HUES64 (cell line): ENCODE results near the gene D2HGDH.

Experiments used
- H3K27ac ChIP-seq: 2 replicates; pipeline ENCODE4 v1.7.0; 2013; ENCODE audit warnings: low read depth, low read length, inconsistent platforms
- H3K27me3 ChIP-seq: 2 replicates; pipeline ENCODE4 v1.6.1; 2013; ENCODE audit warnings: mild to moderate bottlenecking, low read length; ENCODE audit not compliant: insufficient read depth
- H3K36me3 ChIP-seq: 2 replicates; pipeline ENCODE4 v1.6.1; 2013; ENCODE audit warnings: mild to moderate bottlenecking, low read length; ENCODE audit not compliant: insufficient read depth
- H3K4me1 ChIP-seq: 2 replicates; pipeline ENCODE4 v1.6.1; 2013; ENCODE audit warnings: mild to moderate bottlenecking, low read length, moderate library complexity; ENCODE audit not compliant: insufficient read depth
- H3K4me3 ChIP-seq: 2 replicates; pipeline ENCODE4 v1.5.1; 2013; ENCODE audit warnings: mild to moderate bottlenecking, low read length, moderate library complexity
- H3K9ac ChIP-seq: 2 replicates; pipeline ENCODE4 v1.6.1; 2013; ENCODE audit warnings: mild to moderate bottlenecking, low read depth, low read length
- H3K9me3 ChIP-seq: 2 replicates; pipeline ENCODE4 v1.6.1; 2013; ENCODE audit warnings: low read depth, low read length; ENCODE audit not compliant: insufficient read depth
- WGBS: fragments of 150-250, 120-280 bp; methylation state at CpG from one replicate; pipeline ENCODE4 v1.1.7; 2013; ENCODE audit warnings: missing lambda C conversion rate; 5-methylcytosine and 5-hydroxymethylcytosine counted together

D2HGDH gene

DNA sequence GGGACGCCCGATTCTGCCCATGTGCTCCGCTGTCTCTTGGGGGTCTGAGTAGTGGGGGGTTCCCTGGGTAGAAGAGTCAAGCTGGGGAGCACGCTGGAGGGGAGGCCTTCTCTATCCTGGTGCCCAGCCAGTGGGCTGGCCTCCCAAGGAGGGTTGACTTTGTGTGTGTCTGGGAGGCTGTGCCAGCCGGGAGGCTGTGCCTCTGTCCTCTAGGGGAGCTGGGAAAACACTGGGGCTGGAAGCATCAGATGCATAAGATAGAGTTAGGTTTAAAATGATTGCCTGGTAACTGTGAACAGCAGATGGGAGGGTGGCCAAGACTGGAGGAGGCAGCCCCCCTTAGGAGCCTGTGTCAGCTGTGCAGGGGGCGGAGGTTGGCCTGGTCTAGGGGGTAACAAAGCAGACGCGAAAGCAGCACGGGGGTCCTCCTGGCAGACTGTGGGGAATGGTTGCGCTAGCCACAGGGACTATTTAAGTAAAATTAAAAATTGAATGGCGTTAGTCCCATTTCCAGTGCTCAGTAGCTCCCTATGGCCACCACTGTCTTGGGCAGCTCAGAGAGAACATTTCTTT is 31.3 kb upstream of the D2HGDH start:
- 51% methylated on average over 11 of the region's 11 CpGs for WGBS
- H3K27me3 ChIP-seq, result no peaks in the 10 kb centered on the region
- H3K9me3 ChIP-seq, result peaks cover 4% of the 10 kb centered on the region; the same call in 1 of the 2 replicates
- H3K9ac ChIP-seq, result peak overlapping the region; percentile 84
- peaks cover 5% of the 10 kb centered on the region; the same call in 1 of the 2 replicates for H3K4me1 ChIP-seq
- H3K4me3 ChIP-seq, result peak overlapping the region; percentile 95
- peak overlapping the region; percentile 80 for H3K27ac ChIP-seq
- H3K36me3 ChIP-seq, result peaks cover 32% of the 10 kb centered on the region

DNA sequence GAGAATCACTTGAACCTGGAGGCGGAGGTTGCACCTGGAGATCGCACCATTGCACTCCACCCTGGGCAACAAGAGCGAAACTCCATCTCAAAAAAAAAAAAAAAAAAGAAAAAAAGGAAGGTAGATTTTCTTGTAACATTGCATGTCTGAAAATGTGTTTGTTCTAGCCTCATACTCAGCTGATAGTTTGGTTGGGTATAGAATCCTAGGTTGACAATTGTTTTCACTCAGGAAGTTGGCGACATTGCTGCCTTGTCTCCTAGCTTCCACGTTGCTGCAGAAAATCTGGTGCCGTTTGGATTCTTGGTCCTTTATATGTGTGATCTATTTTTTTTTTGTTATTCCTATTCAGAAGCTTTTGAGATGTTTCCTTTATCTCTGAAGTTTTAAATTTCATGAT is 27.9 kb upstream of the D2HGDH start:
- WGBS, result 97% methylated on average over 5 of the region's 6 CpGs
- Histone ChIP-seq H3K36me3 (peaks cover 62% of the 10 kb centered on the region), H3K27me3 (no peaks in the 10 kb centered on the region), H3K4me3 (no peak overlapping the region), H3K9ac (no peak overlapping the region), H3K9me3 (peaks cover 4% of the 10 kb centered on the region; the same call in 1 of the 2 replicates), H3K27ac (no peak overlapping the region), H3K4me1 (peaks cover 5% of the 10 kb centered on the region; the same call in 1 of the 2 replicates)

DNA sequence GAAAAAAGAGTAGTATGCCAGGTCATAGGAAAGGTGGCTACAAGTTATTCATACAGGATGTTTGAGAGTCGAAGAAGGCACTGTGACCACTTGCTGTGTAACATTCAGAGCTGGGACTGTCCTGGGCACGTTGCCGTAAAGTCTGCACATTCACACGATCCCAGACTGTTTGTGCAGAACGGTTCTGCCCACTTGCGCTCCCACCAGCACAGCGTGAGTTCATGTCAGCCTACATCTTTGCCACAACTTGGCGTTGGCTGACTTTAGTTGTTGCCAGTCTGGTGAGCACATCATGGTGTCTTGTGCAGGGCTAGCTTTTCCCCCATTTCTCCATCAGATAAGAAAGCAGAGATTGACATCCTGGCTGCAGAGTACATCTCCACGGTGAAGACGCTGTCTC is 25.6 kb upstream of the D2HGDH start:
- no peak overlapping the region for H3K27ac ChIP-seq
- peaks cover 81% of the 10 kb centered on the region for H3K36me3 ChIP-seq
- H3K4me3 ChIP-seq, result no peak overlapping the region
- H3K9ac ChIP-seq, result no peak overlapping the region
- H3K4me1 ChIP-seq, result no peaks in the 10 kb centered on the region
- no peaks in the 10 kb centered on the region for H3K27me3 ChIP-seq
- WGBS, result 95% methylated on average over 10 of the region's 10 CpGs
- H3K9me3 ChIP-seq, result peaks cover 4% of the 10 kb centered on the region; the same call in 1 of the 2 replicates

DNA sequence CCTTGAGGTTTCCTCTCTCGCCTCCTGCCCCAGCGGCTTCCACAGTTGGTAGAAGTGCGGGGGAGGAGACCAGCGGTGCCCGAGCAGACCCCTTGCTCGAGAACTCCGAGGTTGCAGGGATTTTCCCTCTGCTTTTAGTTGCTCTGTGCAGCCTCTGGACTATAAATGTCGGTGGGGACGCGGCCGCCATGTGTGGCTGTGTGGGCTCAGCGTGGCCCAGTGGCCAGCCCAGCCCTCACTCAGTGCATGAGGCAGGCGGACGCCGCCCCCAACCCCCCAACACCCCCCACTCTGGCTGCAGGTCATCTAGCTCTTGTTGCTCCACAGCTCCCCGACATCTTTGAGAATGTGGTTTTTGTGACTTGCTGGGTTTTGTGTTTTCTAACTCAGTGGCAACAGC is 15.3 kb upstream of the D2HGDH start:
- Histone ChIP-seq H3K4me3 (no peak overlapping the region), H3K27ac (no peak overlapping the region), H3K9ac (no peak overlapping the region), H3K27me3 (no peaks in the 10 kb centered on the region), H3K9me3 (peaks cover 13% of the 10 kb centered on the region), H3K4me1 (no peaks in the 10 kb centered on the region), H3K36me3 (peaks cover 88% of the 10 kb centered on the region)
- WGBS, result 95% methylated on average over 16 of the region's 16 CpGs

DNA sequence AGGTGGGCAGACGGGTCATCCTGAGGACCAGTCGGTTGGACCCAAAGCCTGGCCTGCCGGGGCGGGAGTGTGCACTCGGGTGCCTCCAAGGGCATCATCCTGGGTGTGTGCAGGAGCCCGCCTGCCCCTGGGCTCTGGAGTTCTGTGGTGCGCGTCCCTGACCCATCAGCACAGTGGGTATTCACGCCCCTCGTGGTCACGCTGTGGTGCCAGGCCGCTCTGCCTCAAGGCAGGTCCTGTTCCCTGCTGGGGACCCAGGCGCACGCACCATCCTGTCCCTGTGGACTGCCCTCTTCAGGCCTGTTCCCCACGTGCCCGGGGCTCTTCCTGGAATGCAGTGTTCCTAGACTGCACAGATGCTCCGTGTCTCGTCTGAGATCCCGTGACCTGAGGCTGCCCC is 14.3 kb upstream of the D2HGDH start:
- 96% methylated on average over 19 of the region's 19 CpGs for WGBS
- Histone ChIP-seq H3K4me1 (no peaks in the 10 kb centered on the region), H3K27me3 (no peaks in the 10 kb centered on the region), H3K9me3 (peaks cover 13% of the 10 kb centered on the region), H3K9ac (no peak overlapping the region), H3K27ac (no peak overlapping the region), H3K4me3 (no peak overlapping the region), H3K36me3 (peaks cover 80% of the 10 kb centered on the region)

DNA sequence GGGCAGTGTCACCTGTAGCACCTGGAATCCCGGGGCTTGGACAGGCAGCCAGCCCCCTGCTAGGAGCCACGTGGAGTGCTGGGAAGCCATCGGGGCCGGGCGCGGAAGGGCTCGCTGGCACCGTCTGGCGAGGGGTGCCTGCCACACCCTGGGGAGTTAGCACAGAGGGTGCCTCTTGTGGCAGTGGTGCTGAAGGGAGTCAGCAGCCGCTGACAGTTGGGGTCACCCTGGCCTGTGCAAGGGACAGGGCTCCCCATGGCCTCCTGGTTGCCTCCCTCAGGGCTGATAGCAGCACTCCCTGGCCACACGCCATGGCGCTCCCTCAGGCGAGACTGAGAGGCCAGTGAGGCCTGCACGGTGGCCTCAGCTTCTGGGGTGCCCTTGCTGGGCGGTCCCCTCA is 13.9 kb upstream of the D2HGDH start:
- peaks cover 79% of the 10 kb centered on the region for H3K36me3 ChIP-seq
- WGBS, result 94% methylated on average over 15 of the region's 15 CpGs
- H3K27ac ChIP-seq, result no peak overlapping the region
- H3K27me3 ChIP-seq, result no peaks in the 10 kb centered on the region
- no peak overlapping the region for H3K4me3 ChIP-seq
- peaks cover 13% of the 10 kb centered on the region for H3K9me3 ChIP-seq
- H3K4me1 ChIP-seq, result no peaks in the 10 kb centered on the region
- no peak overlapping the region for H3K9ac ChIP-seq

DNA sequence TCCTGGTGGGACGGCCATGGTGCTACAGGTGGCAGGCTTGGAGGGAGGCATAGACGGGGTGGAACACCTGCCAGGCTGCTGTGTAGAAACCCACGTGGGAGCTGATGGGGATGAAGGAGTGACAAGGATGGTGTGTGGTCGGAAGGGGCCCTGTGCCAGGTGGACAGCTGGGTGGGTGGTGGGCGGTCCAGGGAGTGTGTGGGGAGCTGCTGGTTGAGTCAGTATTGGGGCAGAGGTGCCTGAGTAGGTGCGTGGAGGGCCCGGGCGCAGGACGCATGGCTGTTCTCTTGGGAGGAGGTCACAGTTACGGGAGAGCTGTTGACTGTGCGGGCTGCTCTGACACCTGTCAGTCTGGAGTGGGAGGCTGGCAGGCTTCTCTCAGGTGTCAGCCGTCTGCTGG is 12.6 kb upstream of the D2HGDH start:
- WGBS, result 87% methylated on average over 12 of the region's 12 CpGs
- H3K9me3 ChIP-seq, result peaks cover 13% of the 10 kb centered on the region
- no peak overlapping the region for H3K4me3 ChIP-seq
- no peaks in the 10 kb centered on the region for H3K27me3 ChIP-seq
- no peak overlapping the region for H3K9ac ChIP-seq
- H3K4me1 ChIP-seq, result no peaks in the 10 kb centered on the region
- H3K27ac ChIP-seq, result no peak overlapping the region
- H3K36me3 ChIP-seq, result peaks cover 72% of the 10 kb centered on the region

DNA sequence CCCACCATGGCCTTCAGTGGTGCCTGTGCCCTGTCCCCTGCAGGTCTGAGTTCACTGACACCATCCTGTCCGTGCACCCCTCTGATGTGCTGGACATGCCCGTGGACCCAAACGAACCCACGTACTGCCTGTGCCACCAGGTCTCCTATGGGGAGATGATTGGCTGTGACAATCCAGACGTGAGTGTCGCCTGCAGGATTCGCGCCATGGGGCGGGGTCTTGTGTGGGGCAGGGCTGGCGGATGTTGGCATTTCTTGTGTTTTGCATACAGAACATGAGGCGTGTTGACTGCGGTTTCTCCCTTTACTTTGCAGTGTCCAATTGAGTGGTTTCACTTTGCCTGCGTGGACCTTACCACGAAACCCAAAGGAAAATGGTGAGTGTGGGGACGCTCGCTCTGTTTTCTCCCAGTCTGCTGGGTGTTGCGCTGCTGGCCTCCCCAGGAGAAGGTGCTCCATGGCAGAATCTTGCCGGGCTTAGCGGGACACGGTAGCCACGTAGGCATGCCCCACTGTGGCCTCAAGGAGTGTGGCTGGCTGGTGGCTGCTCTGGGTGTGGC is 11.5 kb upstream of the D2HGDH start:
- no peak overlapping the region for H3K27ac ChIP-seq
- H3K27me3 ChIP-seq, result no peaks in the 10 kb centered on the region
- H3K4me3 ChIP-seq, result no peak overlapping the region
- WGBS, result 97% methylated on average over 21 of the region's 21 CpGs
- H3K4me1 ChIP-seq, result no peaks in the 10 kb centered on the region
- H3K36me3 ChIP-seq, result peaks cover 63% of the 10 kb centered on the region
- peaks cover 13% of the 10 kb centered on the region for H3K9me3 ChIP-seq
- no peak overlapping the region for H3K9ac ChIP-seq

DNA sequence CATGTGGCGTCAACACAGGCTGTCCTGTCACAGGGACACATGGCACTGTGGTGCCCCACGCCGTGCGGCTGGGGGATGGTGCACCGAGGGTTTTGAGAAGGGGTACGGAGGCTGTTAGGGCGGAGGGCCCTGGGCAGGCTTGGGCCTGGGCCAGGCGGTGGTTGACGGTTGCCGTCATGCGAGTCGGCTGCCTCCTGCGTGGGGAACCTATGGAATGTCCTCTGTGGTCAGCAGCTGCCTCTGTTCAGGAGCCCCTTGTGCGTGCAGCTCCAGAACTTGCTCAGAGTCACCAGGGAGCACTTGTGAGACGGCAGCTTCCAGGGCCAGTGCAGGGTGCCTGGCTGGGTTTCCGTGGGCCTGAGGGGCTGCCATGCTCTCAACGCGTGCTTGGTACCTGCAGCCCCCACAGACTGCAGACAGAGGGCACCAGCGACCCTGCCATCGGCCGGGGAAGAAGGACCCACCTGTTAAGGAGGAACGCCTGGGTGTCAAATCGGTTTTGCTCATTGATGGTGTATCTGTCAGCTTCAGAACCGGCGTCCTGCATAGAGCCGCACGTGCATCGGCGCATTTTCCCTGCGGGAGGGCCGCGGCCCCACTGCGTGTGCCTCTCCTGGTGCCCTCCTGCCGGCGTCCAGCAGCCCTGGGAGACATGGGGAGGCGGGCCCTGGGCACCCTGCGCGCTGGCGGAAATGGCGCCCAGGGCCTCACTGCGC is 10.0 kb upstream of the D2HGDH start:
- Histone ChIP-seq H3K4me1 (no peaks in the 10 kb centered on the region), H3K9me3 (peaks cover 13% of the 10 kb centered on the region), H3K27ac (no peak overlapping the region), H3K9ac (no peak overlapping the region), H3K36me3 (peaks cover 51% of the 10 kb centered on the region), H3K27me3 (no peaks in the 10 kb centered on the region), H3K4me3 (no peak overlapping the region)
- WGBS, result 93% methylated on average over 41 of the region's 41 CpGs

DNA sequence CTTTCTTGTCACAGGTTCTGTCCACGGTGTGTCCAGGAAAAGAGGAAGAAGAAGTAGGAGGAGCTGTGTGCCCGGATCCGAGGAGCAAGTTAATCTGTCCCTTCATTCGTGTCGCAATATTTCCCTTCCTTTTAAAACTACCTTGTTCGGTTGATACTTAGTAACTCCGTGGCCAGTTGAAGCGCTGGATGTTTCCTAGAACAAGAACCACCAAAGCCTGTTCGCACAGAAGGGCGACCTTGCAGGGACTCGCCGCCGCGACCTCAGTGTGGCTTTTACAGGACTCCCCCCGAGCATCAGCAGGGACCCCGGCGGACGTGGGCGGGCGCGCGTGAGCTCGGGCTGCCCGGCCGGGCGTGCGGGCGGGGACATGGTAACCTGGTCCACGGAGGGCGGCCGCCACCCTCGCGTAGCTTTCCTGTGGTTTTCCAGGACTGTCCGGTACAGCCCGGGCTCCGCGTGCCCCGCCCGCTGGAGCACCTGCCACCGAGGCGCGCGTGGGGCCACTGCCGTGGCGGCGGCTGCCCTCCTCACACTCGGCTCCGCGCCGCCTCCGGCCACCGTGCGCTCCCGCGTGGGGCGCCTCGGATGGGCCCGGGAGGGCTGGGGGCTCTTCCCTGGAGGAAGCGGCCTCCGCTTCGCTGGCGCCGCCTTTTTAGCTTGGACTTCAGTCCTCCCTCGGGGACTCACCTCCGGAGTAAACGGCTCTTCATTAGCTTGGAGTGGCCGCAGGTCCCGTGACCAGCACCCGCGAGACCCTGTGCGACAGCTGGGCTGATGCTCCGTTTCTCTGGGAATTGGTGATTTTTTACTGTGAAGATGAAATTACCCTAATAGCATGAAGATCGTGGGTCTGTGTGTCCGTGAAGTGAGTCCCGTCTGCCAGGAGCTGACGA is 9.2 kb upstream of the D2HGDH start:
- H3K4me3 ChIP-seq, result no peak overlapping the region
- H3K27ac ChIP-seq, result no peak overlapping the region
- H3K27me3 ChIP-seq, result no peaks in the 10 kb centered on the region
- peaks cover 13% of the 10 kb centered on the region for H3K9me3 ChIP-seq
- no peak overlapping the region for H3K9ac ChIP-seq
- no peaks in the 10 kb centered on the region for H3K4me1 ChIP-seq
- WGBS, result 96% methylated on average over 76 of the region's 76 CpGs
- H3K36me3 ChIP-seq, result peaks cover 43% of the 10 kb centered on the region

DNA sequence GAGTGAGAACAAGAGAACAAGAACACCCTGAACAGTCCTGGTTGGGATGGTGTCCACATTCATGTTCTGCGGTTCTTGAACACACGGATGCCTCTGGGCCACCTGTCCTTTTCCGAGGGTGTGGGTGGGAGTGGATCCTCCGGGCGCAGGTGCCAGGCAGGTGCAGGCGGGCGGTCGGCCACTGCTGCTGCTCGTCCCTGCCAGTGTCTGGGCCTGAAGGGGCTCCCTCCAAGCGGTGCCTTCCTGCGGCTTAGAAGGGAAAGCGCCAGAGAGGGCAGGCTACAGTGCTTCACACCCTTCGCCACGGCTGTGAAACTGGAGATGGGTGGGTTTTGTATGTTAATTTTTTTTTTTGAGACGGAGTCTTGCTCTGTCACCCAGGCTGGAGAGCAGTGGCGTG is 8.0 kb upstream of the D2HGDH start:
- H3K4me1 ChIP-seq, result no peaks in the 10 kb centered on the region
- WGBS, result 94% methylated on average over 16 of the region's 16 CpGs
- H3K9me3 ChIP-seq, result peaks cover 13% of the 10 kb centered on the region
- no peak overlapping the region for H3K27ac ChIP-seq
- no peak overlapping the region for H3K4me3 ChIP-seq
- H3K9ac ChIP-seq, result no peak overlapping the region
- no peaks in the 10 kb centered on the region for H3K27me3 ChIP-seq
- peaks cover 31% of the 10 kb centered on the region for H3K36me3 ChIP-seq
